Activated CD4-positive, alpha-beta T cell treated with anti-CD3 and anti-CD28 coated beads for 24 hours (primary cell): Measurements from ENCODE around the gene BTBD10.

ENCODE experiments used
- DNase-seq, 2 donors: peaks; one replicate each; pipeline ENCODE4 v3.0.0-alpha.2; 2020; ENCODE audit warnings: low read depth in 2 of 2

BTBD10 gene

GRCh38 chr11:13462901-13463778 lies at the start of gene BTBD10:
Gene BTBD10 (minus strand): TSS chr11:13463222. CDS start chr11:13445124, 18,098 bp downstream.
- peak; percentile 81 to 85 for DNase-seq

- no peak for DNase-seq
Measured at GRCh38 chr11:13503393-13503792, 40.4 kb upstream of the BTBD10 start.

GRCh38 chr11:13502492-13502891 lies 39.5 kb upstream of the BTBD10 start:
- DNase-seq: no peak

GRCh38 chr11:13495929-13496328 lies 32.9 kb upstream of the BTBD10 start, which contains the start of gene PTH:
Gene PTH (minus strand): TSS chr11:13495997. CDS start chr11:13492855, 3,142 bp downstream.
- no peak for DNase-seq

- DNase-seq: no peak
Measured at GRCh38 chr11:13494051-13494450, 31.0 kb upstream of the BTBD10 start.

- no peak for DNase-seq
Measured at GRCh38 chr11:13487661-13488030, 24.6 kb upstream of the BTBD10 start.

GRCh38 chr11:13486926-13487660 lies 24.1 kb upstream of the BTBD10 start:
- peak; percentile 50 to 56 for DNase-seq

- no peak for DNase-seq
Measured at GRCh38 chr11:13480198-13480597, 17.2 kb upstream of the BTBD10 start.

GRCh38 chr11:13479688-13480087 lies 16.7 kb upstream of the BTBD10 start:
- DNase-seq: no peak

GRCh38 chr11:13475091-13475490 lies 12.1 kb upstream of the BTBD10 start:
- no peak for DNase-seq

GRCh38 chr11:13473013-13473722 lies 10.1 kb upstream of the BTBD10 start:
- DNase-seq: no peak

GRCh38 chr11:13468750-13469149 lies 5.7 kb upstream of the BTBD10 start:
- no peak for DNase-seq

- DNase-seq: no peak
Measured at GRCh38 chr11:13465909-13466371, 2.9 kb upstream of the BTBD10 start.

- no peak for DNase-seq
Measured at GRCh38 chr11:13463779-13464290, 813 bp upstream of the BTBD10 start.

GRCh38 chr11:13462311-13462900 lies 616 bp downstream of the BTBD10 start:
- peak; percentile 38 to 53 for DNase-seq

GRCh38 chr11:13461291-13461690 lies 1.7 kb downstream of the BTBD10 start:
- no peak for DNase-seq

GRCh38 chr11:13450832-13451397 lies 12.1 kb downstream of the BTBD10 start:
- DNase-seq: no peak

- DNase-seq: no peak
Measured at GRCh38 chr11:13449522-13449921, 13.5 kb downstream of the BTBD10 start.

GRCh38 chr11:13448876-13449275 lies 14.1 kb downstream of the BTBD10 start:
- no peak for DNase-seq

GRCh38 chr11:13446444-13446843 lies 16.6 kb downstream of the BTBD10 start:
- no peak for DNase-seq

- DNase-seq: no peak
Measured at GRCh38 chr11:13445588-13445987, 17.4 kb downstream of the BTBD10 start.
